Kidney epithelial cell (primary cell): ENCODE data around the gene NT5C2. TPM values are rescaled to one million over a fixed set of nuclear protein-coding genes. Genes with fewer than 3 reads are reported as not detected.

Source experiments
- DNase-seq: peaks from one replicate; pipeline ENCODE4 v3.0.0-alpha.2; 2010; ENCODE audit warnings: low read depth
- H3K27me3 ChIP-seq: 2 replicates; pipeline ENCODE4 v1.6.0; 2011; ENCODE audit warnings: low read length; ENCODE audit not compliant: control insufficient read depth, insufficient read depth
- H3K36me3 ChIP-seq: 2 replicates; pipeline ENCODE4 v1.5.1; 2011; ENCODE audit warnings: low read length; ENCODE audit not compliant: control insufficient read depth, insufficient read depth
- H3K4me3 ChIP-seq: 2 replicates; pipeline ENCODE4 v1.5.1; 2011; ENCODE audit warnings: low read depth, mild to moderate bottlenecking, control low read depth, low read length
- CTCF ChIP-seq: IDR thresholded peaks from 2 replicates; pipeline ENCODE4 v1.5.1; 2011; ENCODE audit warnings: mild to moderate bottlenecking, moderate library complexity, low read length, control low read depth, inconsistent platforms; ENCODE audit not compliant: insufficient read depth, poor library complexity, severe bottlenecking
- total RNA-seq: library from RNA; depleted of rRNA; stranded (reverse); fragments of >200 nt; gene quantifications from 2 replicates; pipeline ENCODE4 v1.2.3, GENCODE V29; 2015

Gene NT5C2
- total RNA-seq, 1 donor from 2014 or later: 90.7 TPM

GRCh38 chr10:103090911-103091310 is 102.2 kb downstream of the NT5C2 start:
- H3K4me3 ChIP-seq: no peak overlapping the region
- no peak for DNase-seq
- no peaks in the 10 kb centered on the region for H3K27me3 ChIP-seq
- peaks cover 2% of the 10 kb centered on the region for H3K36me3 ChIP-seq
- no peak for TF ChIP-seq CTCF

DNA sequence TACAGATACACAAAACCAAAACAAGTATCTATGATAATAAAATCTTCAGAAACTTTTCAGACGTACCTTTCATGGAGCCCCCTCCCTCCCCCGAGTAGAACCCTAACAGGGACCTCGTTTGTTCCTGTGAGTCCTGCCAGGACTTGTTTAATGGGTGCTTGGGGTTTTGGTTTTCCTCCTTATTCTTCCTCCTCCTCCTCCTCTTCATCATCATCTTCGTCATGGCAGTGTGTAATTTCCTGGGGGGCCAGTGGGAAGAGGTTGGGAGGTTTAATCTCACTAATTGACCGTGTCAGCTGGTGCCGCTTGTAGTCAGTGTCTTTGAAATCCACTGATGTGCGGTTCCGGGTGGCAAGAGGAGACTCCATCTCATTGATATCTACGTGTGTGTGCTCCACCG is 103.6 kb downstream of the NT5C2 start:
- peaks cover 2% of the 10 kb centered on the region for H3K36me3 ChIP-seq
- TF ChIP-seq CTCF: no peak

DNA sequence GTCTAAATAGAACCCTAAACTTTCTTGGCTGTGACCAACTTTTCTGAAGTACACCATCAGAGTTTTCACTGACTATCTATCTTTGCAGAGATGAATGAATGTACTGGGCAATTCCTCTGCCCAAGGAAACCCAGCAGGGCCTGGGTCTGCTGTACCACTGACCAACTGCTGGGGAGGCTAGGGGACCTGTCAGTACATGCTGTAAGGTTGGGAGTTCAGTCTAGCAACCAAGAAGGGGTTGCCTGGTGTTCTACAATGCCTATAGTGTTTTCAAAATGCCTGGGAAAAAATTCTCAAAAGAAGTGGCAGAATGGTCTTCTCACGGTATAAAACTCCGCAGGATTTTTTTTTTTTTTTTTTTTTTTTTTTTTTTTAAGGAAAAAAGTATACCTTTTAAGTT is 106.3 kb downstream of the NT5C2 start:
- Histone ChIP-seq H3K36me3 (peaks cover 2% of the 10 kb centered on the region), H3K4me3 (no peak overlapping the region), H3K27me3 (no peaks in the 10 kb centered on the region)
- no peak for DNase-seq
- TF ChIP-seq CTCF: no peak

More for the DNA sequence above, 103.6 kb downstream of the NT5C2 start:
- DNase-seq: no peak
- Histone ChIP-seq H3K4me3 (no peak overlapping the region), H3K27me3 (no peaks in the 10 kb centered on the region)

DNA sequence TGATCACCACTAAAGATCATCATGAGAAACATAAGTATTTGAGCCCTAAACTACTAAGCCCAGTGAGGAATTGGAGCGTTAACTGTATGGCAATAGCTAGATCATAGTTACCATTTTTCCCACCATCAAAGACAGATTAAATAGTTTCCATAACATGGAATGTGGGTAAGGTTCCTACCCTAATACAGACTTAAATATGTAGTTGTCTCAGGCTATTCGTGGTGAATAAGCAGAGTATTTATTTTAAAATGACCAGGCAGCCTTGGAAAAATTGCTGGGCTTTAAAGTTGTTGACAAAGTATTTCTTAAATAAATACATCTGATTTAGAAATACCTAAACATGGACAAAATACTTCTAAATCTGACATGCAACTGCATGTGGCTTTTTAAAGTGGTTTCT is 106.8 kb downstream of the NT5C2 start:
- no peak for DNase-seq
- H3K36me3 ChIP-seq: peaks cover 2% of the 10 kb centered on the region
- TF ChIP-seq CTCF: no peak
- H3K4me3 ChIP-seq: no peak overlapping the region
- H3K27me3 ChIP-seq: no peaks in the 10 kb centered on the region

DNA sequence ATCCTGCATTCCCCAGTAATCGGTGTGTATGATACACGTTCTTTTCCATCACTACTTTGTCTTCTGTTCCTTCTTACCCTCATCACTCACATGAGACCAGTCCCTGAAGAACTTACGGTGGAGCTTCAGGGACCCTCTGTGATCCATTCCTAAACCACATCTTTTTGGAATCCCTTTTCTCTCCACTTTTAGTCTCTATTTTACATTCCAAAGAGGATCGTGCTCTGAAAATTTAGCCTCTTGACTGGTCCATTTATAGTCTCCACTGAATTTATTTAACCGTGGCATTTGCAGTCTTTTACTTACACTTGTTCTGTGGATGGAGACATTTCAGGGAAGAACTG is 109.1 kb downstream of the NT5C2 start:
- Histone ChIP-seq H3K27me3 (no peaks in the 10 kb centered on the region), H3K4me3 (no peak overlapping the region), H3K36me3 (no peaks in the 10 kb centered on the region)
- DNase-seq: no peak
- no peak for TF ChIP-seq CTCF

- H3K27me3 ChIP-seq: no peaks in the 10 kb centered on the region
- TF ChIP-seq CTCF: no peak
Measured at GRCh38 chr10:103083266-103083976, 109.7 kb downstream of the NT5C2 start.

More at GRCh38 chr10:103083266-103083976, 109.7 kb downstream of the NT5C2 start:
- no peaks in the 10 kb centered on the region for H3K36me3 ChIP-seq
- DNase-seq: no peak
- no peak overlapping the region for H3K4me3 ChIP-seq
